NCI-H2029 (cell line): ENCODE measurements around the gene UNC45A.
A peak's percentile ranks its signal among the peaks of the same experiment; 100 is the strongest.

Experiments
- DNase-seq: peaks from one replicate; lab custom pipeline; 2025; lab: John Stamatoyannopoulos, UW

Gene UNC45A

DNA sequence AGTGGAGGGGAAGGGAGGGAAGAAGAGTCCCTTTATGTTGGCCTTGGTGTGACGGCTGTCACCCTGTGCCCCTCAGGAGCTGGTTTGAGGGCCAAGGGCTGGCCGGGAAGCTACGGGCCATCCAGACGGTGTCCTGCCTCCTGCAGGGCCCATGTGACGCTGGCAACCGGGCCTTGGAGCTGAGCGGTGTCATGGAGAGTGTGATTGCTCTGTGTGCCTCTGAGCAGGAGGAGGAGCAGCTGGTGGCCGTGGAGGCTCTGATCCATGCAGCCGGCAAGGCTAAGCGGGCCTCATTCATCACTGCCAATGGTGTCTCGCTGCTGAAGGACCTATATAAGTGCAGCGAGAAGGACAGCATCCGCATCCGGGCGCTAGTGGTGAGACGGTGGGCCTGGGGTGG lies 11.5 kb downstream of the UNC45A start:
- DNase-seq: no peak

DNA sequence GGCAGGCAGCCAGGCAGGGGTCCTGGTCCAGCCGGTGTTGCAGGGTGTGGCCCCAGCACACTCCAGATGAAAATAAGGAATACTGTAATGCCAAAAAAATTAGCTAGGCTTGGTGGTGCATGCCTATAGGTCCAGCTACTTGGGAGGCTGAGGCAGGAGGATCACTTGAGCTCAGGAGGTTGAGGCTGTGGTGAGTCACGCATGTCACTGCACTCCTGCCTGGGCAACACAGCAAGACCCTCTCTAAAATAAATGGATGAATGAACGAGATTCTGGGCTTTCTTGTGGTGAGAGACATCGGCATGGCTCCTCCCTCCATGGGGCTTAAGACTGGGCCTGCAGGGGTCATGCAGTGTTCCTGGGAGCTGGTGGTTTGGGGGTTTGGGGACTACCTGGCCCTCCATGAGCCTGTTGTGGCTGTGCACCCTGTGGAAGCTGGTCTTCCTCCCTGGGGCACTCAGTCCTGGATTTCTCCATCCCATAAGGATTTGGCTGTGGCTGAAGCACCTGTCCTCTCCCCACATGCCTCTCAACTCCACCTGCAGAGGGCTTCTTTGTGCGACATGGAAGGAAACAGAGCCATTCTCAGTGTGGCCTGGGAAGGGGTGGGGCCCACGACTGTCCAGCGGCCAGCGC lies 12.0 kb downstream of the UNC45A start:
- DNase-seq: no peak

DNA sequence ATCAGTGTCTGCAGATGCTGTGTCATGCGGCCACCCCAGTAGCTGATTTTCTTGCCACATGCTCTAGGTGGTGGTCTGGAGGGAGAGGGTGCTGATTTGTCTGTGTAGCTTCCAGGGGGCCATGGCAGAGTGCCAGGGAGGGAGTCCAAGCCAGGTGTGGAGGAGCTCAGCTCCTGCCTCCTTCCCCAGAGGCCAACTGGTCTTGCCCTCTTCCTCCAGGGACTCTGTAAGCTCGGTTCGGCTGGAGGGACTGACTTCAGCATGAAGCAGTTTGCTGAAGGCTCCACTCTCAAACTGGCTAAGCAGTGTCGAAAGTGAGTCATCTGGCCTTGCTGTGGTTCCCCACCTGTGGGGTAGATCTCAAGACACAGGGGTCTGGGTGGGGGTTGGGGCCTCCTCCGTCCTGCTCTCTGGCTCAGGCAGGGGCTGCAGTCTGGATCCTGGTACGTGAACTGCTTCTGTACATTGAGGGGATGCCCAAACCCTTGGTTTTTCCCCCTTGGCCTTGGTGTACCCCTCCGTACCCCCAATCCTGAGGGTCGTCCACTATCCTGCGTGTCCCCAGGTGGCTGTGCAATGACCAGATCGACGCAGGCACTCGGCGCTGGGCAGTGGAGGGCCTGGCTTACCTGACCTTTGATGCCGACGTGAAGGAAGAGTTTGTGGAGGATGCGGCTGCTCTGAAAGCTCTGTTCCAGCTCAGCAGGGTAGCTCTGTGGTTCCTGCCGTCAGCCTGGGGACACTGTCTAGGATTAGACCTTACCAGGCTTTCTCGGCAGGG lies 12.7 kb downstream of the UNC45A start:
- no peak for DNase-seq

DNA sequence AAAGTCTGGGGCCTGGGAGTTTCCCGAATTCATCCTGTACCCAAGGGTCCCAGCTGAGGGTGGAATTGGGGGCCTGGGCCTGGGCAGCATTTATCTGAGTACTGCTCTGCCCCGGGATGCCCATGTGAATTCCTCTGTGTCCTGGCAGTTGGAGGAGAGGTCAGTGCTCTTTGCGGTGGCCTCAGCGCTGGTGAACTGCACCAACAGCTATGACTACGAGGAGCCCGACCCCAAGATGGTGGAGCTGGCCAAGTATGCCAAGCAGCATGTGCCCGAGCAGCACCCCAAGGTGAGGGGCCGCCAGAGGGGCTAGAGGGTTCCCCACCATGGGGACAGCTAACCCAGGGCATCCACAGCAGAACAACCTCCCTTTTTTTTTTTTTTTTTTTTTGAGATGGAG lies 13.4 kb downstream of the UNC45A start:
- no peak for DNase-seq

DNA sequence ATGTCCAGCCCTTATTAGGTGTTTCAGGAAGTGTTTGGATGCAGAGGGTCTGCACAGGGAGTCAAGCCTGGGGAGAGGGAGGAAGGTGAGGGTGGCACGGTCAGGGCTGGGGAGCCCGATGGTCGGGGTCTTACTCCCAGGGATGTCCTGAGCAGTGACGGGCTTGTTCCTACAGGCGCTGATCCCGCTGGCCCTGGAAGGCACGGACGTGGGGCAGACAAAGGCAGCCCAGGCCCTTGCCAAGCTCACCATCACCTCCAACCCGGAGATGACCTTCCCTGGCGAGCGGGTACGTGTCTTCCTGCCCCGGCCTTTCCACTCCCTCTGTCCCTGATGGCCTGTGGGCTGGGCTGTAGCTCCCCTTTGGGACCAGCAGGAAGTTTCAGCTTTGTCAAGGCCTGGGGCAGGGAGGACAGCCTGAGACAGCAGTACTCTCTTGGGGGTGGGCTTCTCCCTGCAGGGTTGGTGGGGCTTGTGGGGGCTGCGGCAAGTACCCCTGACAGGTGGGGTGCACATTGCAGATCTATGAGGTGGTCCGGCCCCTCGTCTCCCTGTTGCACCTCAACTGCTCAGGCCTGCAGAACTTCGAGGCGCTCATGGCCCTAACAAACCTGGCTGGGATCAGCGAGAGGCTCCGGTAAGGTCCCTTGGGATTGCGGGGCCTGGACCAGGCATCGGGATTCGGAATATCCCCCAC lies 15.0 kb downstream of the UNC45A start:
- no peak for DNase-seq

- no peak for DNase-seq
Measured at GRCh38 chr15:90950676-90951075, 15.6 kb downstream of the UNC45A start.

DNA sequence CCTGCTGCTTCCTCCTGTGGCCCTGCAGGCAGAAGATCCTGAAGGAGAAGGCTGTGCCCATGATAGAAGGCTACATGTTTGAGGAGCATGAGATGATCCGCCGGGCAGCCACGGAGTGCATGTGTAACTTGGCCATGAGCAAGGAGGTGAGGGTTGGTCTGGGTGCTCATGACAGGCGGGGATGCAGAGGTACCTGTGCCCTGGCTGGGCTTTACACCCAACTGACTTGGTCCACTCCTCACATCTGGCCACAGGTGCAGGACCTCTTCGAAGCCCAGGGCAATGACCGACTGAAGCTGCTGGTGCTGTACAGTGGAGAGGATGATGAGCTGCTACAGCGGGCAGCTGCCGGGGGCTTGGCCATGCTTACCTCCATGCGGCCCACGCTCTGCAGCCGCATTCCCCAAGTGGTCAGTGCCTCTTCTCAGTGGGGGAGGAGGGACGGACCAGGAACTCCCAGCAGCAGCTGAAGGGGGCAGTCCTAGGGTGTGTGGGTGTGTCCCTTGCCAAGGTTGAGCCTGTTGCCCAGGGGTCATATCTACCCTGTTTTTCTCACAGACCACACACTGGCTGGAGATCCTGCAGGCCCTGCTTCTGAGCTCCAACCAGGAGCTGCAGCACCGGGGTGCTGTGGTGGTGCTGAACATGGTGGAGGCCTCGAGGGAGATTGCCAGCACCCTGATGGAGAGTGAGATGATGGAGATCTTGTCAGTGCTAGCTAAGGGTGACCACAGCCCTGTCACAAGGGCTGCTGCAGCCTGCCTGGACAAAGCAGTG lies 18.0 kb downstream of the UNC45A start:
- DNase-seq: no peak

GRCh38 chr15:90953947-90954711 lies 19.0 kb downstream of the UNC45A start:
- no peak for DNase-seq

DNA sequence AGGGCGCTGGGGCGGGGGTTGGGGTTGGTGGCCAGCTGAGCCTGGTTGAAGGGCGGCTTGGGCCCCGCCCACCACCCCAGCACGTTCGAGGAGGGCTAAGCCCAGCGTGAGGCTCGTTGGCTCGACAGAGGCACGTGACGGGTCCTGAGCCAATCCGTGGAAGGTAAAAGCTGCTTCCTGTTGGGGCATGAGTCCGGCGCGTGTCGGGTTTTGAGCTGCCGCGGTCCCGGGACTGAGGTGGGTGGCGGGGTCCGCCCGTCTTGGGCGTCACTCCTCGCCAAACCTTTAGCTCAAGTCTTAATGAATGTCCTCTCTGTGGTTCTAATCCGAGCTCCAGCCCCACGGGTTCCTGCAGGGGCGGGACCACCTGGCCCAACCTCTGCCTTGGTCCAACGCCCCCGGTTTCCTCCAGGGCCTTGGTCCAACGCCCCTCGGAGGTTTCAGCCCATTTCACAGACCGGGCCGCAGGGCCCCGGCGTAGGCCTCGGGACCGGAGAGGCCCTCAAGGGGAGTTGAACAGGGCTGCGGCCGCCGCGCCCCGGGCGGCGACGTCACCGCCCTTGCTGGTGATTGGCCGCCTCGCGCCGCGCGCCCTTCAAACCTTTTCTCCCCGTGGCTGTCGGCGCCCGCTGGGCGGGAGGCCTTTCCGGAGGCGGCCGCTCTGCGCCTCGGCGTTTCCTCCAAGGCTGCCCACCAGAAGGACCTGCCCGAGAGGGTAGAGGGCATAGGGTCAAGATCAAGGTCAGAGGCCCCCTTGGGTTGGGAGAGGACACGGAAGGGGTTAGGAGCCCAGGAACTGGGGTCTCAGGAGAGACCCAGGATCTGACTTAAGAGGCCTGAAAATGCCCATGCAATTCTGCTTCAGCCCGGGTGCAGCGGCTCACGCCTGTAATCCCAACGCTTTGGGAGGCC lies 19.9 kb downstream of the UNC45A start, which contains the start of gene RCCD1:
Gene RCCD1 (plus strand): TSS at position 173 of the 912 bp plus-strand sequence. CDS start 1,851 bp downstream, outside the sequence.
- peak; percentile 84 for DNase-seq

GRCh38 chr15:90955624-90956273 lies 20.7 kb downstream of the UNC45A start:
- DNase-seq: peak; percentile 22

GRCh38 chr15:90956274-90957030 lies 21.4 kb downstream of the UNC45A start:
- peak; percentile 24 for DNase-seq

- no peak for DNase-seq
Measured at GRCh38 chr15:90957031-90957790, 22.1 kb downstream of the UNC45A start.

GRCh38 chr15:90957791-90958190 lies 22.7 kb downstream of the UNC45A start:
- no peak for DNase-seq

DNA sequence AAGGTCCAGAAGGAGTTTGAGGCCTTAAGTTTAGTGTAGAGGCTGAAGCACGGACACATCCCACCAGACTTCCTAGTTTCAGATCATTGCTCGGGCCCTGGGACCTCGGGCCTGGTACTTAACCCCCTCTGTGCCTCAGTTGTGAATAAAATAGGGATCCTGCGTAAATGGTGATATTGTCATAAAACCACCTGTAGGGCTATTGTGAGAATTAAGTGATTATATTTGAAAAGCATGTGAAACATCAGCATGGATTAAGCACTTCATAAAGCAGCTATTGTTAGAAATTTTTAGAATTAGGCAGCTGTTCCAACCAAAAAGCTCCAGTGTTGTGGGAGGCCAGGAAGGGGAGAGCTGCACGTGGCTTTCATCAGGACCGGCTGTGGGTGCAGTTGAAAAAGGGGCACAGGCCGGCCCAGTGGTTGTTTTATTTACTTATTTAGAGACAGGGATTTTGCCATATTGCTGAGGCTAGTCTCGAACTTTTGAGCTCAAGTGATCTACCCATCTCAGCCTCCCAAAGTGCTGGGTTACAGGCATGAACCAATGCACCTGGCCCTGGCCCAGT lies 24.0 kb downstream of the UNC45A start:
- DNase-seq: no peak

DNA sequence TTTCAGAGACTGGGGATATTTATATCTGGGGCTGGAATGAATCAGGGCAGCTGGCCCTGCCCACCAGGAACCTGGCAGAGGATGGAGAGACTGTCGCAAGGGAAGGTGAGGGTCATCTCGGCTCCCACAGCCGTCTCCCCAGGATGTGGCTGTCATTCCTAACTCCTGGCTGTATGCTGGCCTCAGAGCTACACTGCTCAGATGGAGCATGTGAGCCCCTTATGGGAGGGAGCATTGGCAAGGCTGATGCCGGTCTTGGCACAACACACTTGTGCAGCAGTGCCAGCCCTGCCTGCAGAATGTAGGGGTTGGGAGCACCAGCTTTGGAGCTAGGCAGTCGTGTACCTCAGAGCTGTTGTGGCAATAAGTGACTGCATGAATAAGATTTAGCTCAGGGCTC lies 24.8 kb downstream of the UNC45A start:
- DNase-seq: no peak

- DNase-seq: no peak
Measured at GRCh38 chr15:90960298-90961091, 25.4 kb downstream of the UNC45A start.

GRCh38 chr15:90962021-90962420 lies 26.9 kb downstream of the UNC45A start:
- DNase-seq: no peak
